Chondrocyte (in vitro differentiated cells): ENCODE results near the gene TBPL1. TPM values are rescaled to one million over a fixed set of nuclear protein-coding genes. Genes with fewer than 3 reads are reported as not detected.

Source experiments
- DNase-seq: peaks from one replicate; pipeline ENCODE4 v3.0.0; 2021; ENCODE audit warnings: mixed read lengths, low spot score
- H3K27ac Mint-ChIP-seq: one replicate; pipeline ENCODE4 v1.8.0; 2021; ENCODE audit warnings: mild to moderate bottlenecking, moderate library complexity, mixed read lengths; ENCODE audit not compliant: unreplicated experiment
- H3K27me3 Mint-ChIP-seq: 2 replicates; pipeline ENCODE4 v1.8.0; 2021; ENCODE audit warnings: low read depth, mixed read lengths
- H3K36me3 Mint-ChIP-seq: 2 replicates; pipeline ENCODE4 v1.8.0; 2021; ENCODE audit warnings: low read depth, mixed read lengths
- H3K4me1 Mint-ChIP-seq: 2 replicates; pipeline ENCODE4 v1.8.0; 2021; ENCODE audit warnings: low read depth, mild to moderate bottlenecking, mixed read lengths
- H3K4me3 Mint-ChIP-seq: one replicate; pipeline ENCODE4 v1.8.0; 2021; ENCODE audit warnings: mild to moderate bottlenecking, moderate library complexity, mixed read lengths; ENCODE audit not compliant: unreplicated experiment
- H3K9me3 Mint-ChIP-seq: 2 replicates; pipeline ENCODE4 v1.8.0; 2021; ENCODE audit warnings: low read depth, mixed read lengths
- total RNA-seq: library from RNA; stranded (reverse); gene quantifications from 3 replicates; pipeline ENCODE4 v1.2.1, GENCODE V29; 2021
- TF ChIP-seq, protein P1 (sequence below): fragments of 200-600 bp; sonication (generic); IDR thresholded peaks from 2 replicates; pipeline ENCODE4 v1.5.0; 2021; ENCODE audit warnings: antibody characterized with exemption, mild to moderate bottlenecking, moderate library complexity

Gene TBPL1
- total RNA-seq, 1 donor from 2014 or later = 28.5 TPM

DNA sequence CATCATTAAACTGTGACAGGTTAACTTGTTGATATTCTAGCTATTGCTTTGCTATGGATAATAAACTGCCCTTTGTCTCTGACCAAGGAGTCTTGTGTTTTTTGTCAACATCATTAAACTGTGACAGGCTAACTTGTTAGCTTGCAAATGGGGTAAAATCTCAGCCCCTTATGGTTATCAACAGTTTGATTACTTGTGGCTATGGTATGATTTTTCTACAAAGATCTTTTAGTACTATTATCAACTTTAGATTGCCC lies 63.5 kb downstream of the TBPL1 start:
- no peak for DNase-seq
- Mint-ChIP-seq H3K4me1 (peaks cover 30% of the 10 kb centered on the region), H3K36me3 (no peaks in the 10 kb centered on the region), H3K27ac (no peak overlapping the region), H3K27me3 (no peaks in the 10 kb centered on the region), H3K9me3 (no peaks in the 10 kb centered on the region), H3K4me3 (no peak overlapping the region)
- TF ChIP-seq, protein P1, sequence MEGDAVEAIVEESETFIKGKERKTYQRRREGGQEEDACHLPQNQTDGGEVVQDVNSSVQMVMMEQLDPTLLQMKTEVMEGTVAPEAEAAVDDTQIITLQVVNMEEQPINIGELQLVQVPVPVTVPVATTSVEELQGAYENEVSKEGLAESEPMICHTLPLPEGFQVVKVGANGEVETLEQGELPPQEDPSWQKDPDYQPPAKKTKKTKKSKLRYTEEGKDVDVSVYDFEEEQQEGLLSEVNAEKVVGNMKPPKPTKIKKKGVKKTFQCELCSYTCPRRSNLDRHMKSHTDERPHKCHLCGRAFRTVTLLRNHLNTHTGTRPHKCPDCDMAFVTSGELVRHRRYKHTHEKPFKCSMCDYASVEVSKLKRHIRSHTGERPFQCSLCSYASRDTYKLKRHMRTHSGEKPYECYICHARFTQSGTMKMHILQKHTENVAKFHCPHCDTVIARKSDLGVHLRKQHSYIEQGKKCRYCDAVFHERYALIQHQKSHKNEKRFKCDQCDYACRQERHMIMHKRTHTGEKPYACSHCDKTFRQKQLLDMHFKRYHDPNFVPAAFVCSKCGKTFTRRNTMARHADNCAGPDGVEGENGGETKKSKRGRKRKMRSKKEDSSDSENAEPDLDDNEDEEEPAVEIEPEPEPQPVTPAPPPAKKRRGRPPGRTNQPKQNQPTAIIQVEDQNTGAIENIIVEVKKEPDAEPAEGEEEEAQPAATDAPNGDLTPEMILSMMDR = no peak

DNA sequence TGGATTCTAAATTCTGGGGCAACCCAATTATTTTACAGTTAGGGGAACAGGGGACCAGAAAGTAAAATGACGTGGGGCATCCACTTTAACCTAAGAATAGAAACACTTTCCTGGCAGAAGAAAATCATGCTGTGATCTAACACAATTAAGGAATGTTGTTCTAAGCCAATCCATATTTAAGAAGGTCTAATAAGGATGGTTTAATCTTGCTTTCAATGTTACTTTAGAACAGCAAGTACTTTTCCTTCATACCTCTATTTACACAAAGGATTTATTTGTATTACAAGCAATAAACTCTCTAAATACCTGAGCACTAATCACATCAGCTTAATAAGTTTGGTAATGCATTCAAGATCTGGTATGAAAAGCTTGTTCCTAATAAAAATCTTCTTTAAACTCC lies 67.0 kb downstream of the TBPL1 start:
- no peak overlapping the region for H3K27ac Mint-ChIP-seq
- no peaks in the 10 kb centered on the region for H3K9me3 Mint-ChIP-seq
- H3K27me3 Mint-ChIP-seq = no peaks in the 10 kb centered on the region

DNA sequence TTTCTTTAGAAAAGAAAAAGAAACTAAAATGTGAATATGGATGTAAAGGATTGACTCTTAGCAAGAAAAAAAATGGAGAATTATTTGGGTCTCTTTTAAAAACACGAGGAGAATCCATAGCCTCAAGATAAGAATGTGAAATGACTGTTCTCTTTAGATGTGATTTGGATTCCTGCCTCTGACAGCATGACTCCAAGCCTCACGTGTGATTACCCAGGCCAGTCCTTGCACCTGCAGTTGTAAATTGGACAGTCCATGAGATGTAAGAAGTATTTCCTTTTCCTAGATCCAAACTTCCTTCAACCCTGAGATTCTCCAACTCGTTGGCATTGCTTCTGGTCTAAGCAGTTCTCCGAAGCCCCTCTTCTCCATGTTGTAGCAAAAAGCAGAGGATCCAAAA lies 67.5 kb downstream of the TBPL1 start:
- no peaks in the 10 kb centered on the region for H3K27me3 Mint-ChIP-seq
- no peak for DNase-seq
- H3K4me1 Mint-ChIP-seq = peaks cover 30% of the 10 kb centered on the region
- TF ChIP-seq, protein P1 = no peak
- H3K36me3 Mint-ChIP-seq = no peaks in the 10 kb centered on the region
- no peaks in the 10 kb centered on the region for H3K9me3 Mint-ChIP-seq
- no peak overlapping the region for H3K27ac Mint-ChIP-seq
- H3K4me3 Mint-ChIP-seq = no peak overlapping the region

More for the DNA sequence above, 67.0 kb downstream of the TBPL1 start:
- Mint-ChIP-seq H3K4me3 (no peak overlapping the region), H3K4me1 (peaks cover 30% of the 10 kb centered on the region), H3K36me3 (no peaks in the 10 kb centered on the region)
- TF ChIP-seq, protein P1 = no peak
- no peak for DNase-seq

DNA sequence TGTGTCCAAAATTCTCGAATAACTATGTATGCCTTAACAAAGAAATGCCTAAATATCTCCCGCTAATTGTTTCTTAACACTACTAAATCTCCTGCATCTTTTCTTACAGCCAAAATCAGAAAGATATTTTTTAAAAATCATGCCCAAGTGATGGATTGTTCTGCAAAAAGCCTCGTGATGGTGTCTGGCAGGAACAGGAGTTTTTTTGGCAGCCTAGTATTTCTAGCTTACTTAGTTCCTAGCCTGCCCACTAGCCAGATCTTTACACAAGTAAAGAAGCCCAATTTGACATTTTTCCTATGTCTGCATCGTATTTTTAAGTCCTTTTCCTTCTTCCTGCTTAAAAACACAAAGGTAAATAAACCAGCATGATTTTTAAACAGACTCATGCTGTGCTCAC lies 67.9 kb downstream of the TBPL1 start:
- Mint-ChIP-seq H3K9me3 (no peaks in the 10 kb centered on the region), H3K36me3 (no peaks in the 10 kb centered on the region), H3K4me1 (peaks cover 30% of the 10 kb centered on the region), H3K4me3 (no peak overlapping the region), H3K27me3 (no peaks in the 10 kb centered on the region), H3K27ac (no peak overlapping the region)
- TF ChIP-seq, protein P1 = no peak
- DNase-seq = no peak

DNA sequence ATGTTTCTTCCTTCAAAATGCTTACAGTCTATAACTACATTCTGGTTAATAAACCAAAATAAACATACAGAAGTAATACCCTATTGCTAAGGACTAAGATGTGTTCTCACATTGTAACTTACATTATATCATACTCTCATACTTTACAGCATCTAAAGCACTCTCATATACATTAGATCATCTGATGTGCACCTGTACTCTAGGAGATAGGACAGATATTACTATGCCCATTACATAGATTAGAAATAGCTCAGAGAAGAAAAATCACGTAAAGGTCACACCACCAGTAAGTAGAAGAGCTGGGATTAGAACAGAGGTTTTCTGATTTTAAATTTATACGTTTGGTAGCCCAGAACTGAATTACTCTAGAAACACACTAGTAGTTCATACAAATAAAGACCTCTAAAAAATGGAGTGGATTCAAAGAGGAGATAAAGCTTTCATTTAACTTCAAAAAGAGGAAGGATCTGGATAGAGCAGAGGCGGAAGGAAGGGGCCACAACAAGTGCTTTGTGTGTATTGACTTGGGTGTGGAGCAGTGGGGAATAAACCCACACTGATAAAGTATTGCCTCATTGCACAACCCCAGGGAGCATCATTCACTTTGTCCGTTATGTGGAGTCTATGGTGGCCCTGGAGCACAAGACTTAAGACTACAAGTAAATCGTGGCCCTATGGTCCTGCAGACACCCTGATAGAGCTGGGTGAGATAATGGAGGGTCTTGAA lies 68.5 kb downstream of the TBPL1 start:
- H3K27me3 Mint-ChIP-seq = no peaks in the 10 kb centered on the region
- peaks cover 30% of the 10 kb centered on the region for H3K4me1 Mint-ChIP-seq
- DNase-seq = no peak
- H3K27ac Mint-ChIP-seq = no peak overlapping the region
- no peak overlapping the region for H3K4me3 Mint-ChIP-seq
- H3K36me3 Mint-ChIP-seq = no peaks in the 10 kb centered on the region
- no peaks in the 10 kb centered on the region for H3K9me3 Mint-ChIP-seq
- TF ChIP-seq, protein P1 = no peak
